Measurements from ENCODE around the gene MED16.

DNA sequence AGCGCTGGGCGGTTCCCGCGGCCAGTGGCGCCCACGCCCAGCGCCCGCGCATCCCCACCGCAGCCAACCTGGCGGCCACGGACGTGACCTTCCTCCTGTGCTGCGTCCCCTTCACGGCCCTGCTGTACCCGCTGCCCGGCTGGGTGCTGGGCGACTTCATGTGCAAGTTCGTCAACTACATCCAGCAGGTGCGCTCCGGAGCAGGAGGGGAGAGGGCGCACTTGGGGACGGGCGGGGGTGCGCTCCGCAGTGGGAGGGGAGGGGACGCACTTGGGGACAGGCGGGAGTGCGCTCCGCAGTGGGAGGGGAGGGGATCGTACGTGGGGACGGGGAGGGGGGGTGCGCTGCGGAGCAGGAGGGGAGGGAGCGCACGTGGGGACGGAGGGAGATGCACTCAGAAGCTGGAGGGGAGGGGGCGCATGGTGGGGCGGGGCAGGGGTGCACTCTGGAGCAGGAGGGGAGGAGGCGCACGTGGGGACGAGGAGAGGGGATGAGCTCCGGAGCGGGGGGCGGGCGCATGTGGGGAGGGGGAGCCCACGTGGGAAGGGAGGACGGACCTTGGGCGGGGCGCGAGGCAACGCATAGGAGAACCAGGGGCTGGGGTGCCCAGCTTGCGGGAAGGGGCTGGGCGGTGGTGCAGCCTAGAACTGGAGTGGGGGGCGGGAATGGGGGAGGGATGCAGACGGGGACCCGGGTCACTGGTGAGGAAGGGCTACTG is 25.7 kb upstream of the MED16 start:
- no peak for TF ChIP-seq POLR2AphosphoS5 (IDR thresholded peaks at IDR 0.05)
- TF ChIP-seq, protein P1, sequence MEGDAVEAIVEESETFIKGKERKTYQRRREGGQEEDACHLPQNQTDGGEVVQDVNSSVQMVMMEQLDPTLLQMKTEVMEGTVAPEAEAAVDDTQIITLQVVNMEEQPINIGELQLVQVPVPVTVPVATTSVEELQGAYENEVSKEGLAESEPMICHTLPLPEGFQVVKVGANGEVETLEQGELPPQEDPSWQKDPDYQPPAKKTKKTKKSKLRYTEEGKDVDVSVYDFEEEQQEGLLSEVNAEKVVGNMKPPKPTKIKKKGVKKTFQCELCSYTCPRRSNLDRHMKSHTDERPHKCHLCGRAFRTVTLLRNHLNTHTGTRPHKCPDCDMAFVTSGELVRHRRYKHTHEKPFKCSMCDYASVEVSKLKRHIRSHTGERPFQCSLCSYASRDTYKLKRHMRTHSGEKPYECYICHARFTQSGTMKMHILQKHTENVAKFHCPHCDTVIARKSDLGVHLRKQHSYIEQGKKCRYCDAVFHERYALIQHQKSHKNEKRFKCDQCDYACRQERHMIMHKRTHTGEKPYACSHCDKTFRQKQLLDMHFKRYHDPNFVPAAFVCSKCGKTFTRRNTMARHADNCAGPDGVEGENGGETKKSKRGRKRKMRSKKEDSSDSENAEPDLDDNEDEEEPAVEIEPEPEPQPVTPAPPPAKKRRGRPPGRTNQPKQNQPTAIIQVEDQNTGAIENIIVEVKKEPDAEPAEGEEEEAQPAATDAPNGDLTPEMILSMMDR (IDR thresholded peaks at IDR 0.05), result no peak
